GM12878 (cell line): ENCODE data around the gene EXOC7. TPM values are rescaled to one million over a fixed set of nuclear protein-coding genes. Genes with fewer than 3 reads are reported as not detected.

Experiments
- ATAC-seq: fragments of 200-7000 bp; cut with Tn5 transposase; 3 replicates; pipeline ENCODE4 v1.9.1; 2020; ENCODE audit warnings: mild to moderate bottlenecking, moderate library complexity
- BruUV-seq: library from RNA; stranded (reverse); fragments of 400-500 nt; replicated peaks from 2 replicates; lab custom pipeline; 2021; lab: Mats Ljungman, UMichigan
- CTCF ChIA-PET: fragments of 300-600 bp; sonication (Branson Sonifier 250); formaldehyde crosslinking; extraction: SDS; loops from one replicate; lab custom pipeline; 2021; ENCODE audit warnings: inconsistent platforms; lab: Yijun Ruan, JAX
- POLR2A ChIA-PET: fragments of 350-600 bp; formaldehyde crosslinking; extraction: SDS; loops from one replicate; lab custom pipeline; 2021; ENCODE audit warnings: inconsistent platforms; lab: Charles Lee
- RAD21 ChIA-PET: fragments of 300-600 bp; sonication (Branson Sonifier 250); formaldehyde crosslinking; loops from one replicate; lab custom pipeline; 2023; ENCODE audit warnings: antibody characterized with exemption; ENCODE audit not compliant: unreplicated experiment; lab: Charles Lee
- SMC1A ChIA-PET: fragments of 300-600 bp; sonication (Branson Sonifier 250); formaldehyde crosslinking; loops from one replicate; lab custom pipeline; 2023; ENCODE audit not compliant: unreplicated experiment, uncharacterized antibody; lab: Charles Lee
- DNase-seq: peaks from one replicate; pipeline ENCODE4 v3.0.0-alpha.2; 2011; ENCODE audit warnings: low read depth, low spot score
- FAIRE-seq: peaks from 3 replicates; lab custom pipeline; 2011; peaks lifted over from hg19 to GRCh38; lab: Jason Lieb, UNC
- H2AFZ ChIP-seq: 2 replicates; pipeline ENCODE4 v1.6.0; 2011; ENCODE audit warnings: low read depth, low read length, control low read depth; ENCODE audit not compliant: control insufficient read depth
- H3K27ac ChIP-seq: 2 replicates; pipeline ENCODE4 v1.5.1; 2011; ENCODE audit warnings: control low read depth; ENCODE audit not compliant: control insufficient read depth, insufficient read depth
- H3K27me3 ChIP-seq, 2 experiments: replicated peaks in 1 of 2; 2 replicates each; pipeline versions ENCODE4 v1.6.0 to v1.6.1; 2011; ENCODE audit warnings: low read length in 1 of 2; ENCODE audit not compliant: control insufficient read depth in 2 of 2, insufficient read depth in 2 of 2
- H3K36me3 ChIP-seq, 2 experiments: 2 replicates each; pipeline ENCODE4 v1.5.1; 2011; ENCODE audit warnings: low read length in 1 of 2; ENCODE audit not compliant: control insufficient read depth in 2 of 2, insufficient read depth in 2 of 2
- H3K4me1 ChIP-seq: 2 replicates; pipeline ENCODE4 v1.6.1; 2011; ENCODE audit warnings: mild to moderate bottlenecking, low read length, moderate library complexity, mixed read lengths; ENCODE audit not compliant: control insufficient read depth, insufficient read depth
- H3K4me2 ChIP-seq: 2 replicates; pipeline ENCODE4 v1.6.0; 2011; ENCODE audit warnings: control low read depth; ENCODE audit not compliant: control insufficient read depth, insufficient read depth
- H3K4me3 ChIP-seq: fragments of 200-600 bp; sonication (generic); 2 replicates; pipeline ENCODE4 v1.5.1; 2016
- H3K79me2 ChIP-seq: 2 replicates; pipeline ENCODE4 v1.6.0; 2011; ENCODE audit warnings: low read length; ENCODE audit not compliant: control insufficient read depth, insufficient read depth
- H3K9ac ChIP-seq: 2 replicates; pipeline ENCODE4 v1.8.0; 2011; ENCODE audit warnings: low read length, control low read depth, mixed read lengths; ENCODE audit not compliant: control insufficient read depth, insufficient read depth
- H3K9me3 ChIP-seq: replicated peaks from 3 replicates; pipeline ENCODE4 v1.5.1; 2011; ENCODE audit warnings: mild to moderate bottlenecking, low read length; ENCODE audit not compliant: control insufficient read depth, insufficient read depth
- H4K20me1 ChIP-seq: 2 replicates; pipeline ENCODE4 v1.6.0; 2011; ENCODE audit not compliant: control insufficient read depth, insufficient read depth
- EZH2 ChIP-seq: IDR thresholded peaks from 2 replicates; pipeline ENCODE4 v1.6.1; 2012; ENCODE audit warnings: low read depth, mild to moderate bottlenecking, control low read depth, inconsistent platforms, low read length, borderline replicate concordance; ENCODE audit not compliant: control insufficient read depth
- HDGF ChIP-seq: fragments of 450-650 bp; IDR thresholded peaks from 2 replicates; pipeline ENCODE4 v1.6.1; 2016; ENCODE audit warnings: antibody characterized with exemption
- HSF1 ChIP-seq: fragments of 150-350 bp; IDR thresholded peaks from 2 replicates; pipeline ENCODE4 v1.6.1; 2014; ENCODE audit warnings: mild to moderate bottlenecking, low read depth, low read length
- MTA3 ChIP-seq: IDR thresholded peaks from 2 replicates; pipeline ENCODE4 v1.6.1; 2012; ENCODE audit warnings: low read length, inconsistent platforms, borderline replicate concordance
- MYC ChIP-seq: IDR thresholded peaks from 2 replicates; pipeline ENCODE4 v1.6.1; 2011; ENCODE audit warnings: mild to moderate bottlenecking, low read length, moderate library complexity, inconsistent platforms; ENCODE audit not compliant: insufficient read depth, insufficient replicate concordance, insufficient read length, severe bottlenecking
- NFYA ChIP-seq: IDR thresholded peaks from 2 replicates; pipeline ENCODE4 v1.6.1; 2011; ENCODE audit warnings: low read depth, mild to moderate bottlenecking, low read length, improper control_type of control experiment, borderline replicate concordance
- PBX3 ChIP-seq: IDR thresholded peaks from 2 replicates; pipeline ENCODE4 v1.6.1; 2011; ENCODE audit warnings: mild to moderate bottlenecking, low read depth, low read length, moderate library complexity; ENCODE audit not compliant: insufficient replicate concordance
- SMAD1 ChIP-seq: fragments of 450-650 bp; IDR thresholded peaks from 2 replicates; pipeline ENCODE4 v1.6.1; 2018; ENCODE audit warnings: mild to moderate bottlenecking, low read depth; ENCODE audit not compliant: partially characterized antibody
- SREBF2 ChIP-seq: IDR thresholded peaks from 2 replicates; pipeline ENCODE4 v1.6.1; 2012; ENCODE audit warnings: mild to moderate bottlenecking, low read length
- STAT1 ChIP-seq: fragments of 450-650 bp; conservative IDR thresholded peaks from 2 replicates; pipeline ENCODE4 v1.6.1; 2014; ENCODE audit warnings: antibody characterized with exemption, mild to moderate bottlenecking
- TBL1XR1 ChIP-seq: IDR thresholded peaks from 2 replicates; pipeline ENCODE4 v1.6.1; 2012; ENCODE audit warnings: low read depth, low read length, improper control_type of control experiment
- ZNF592 ChIP-seq: fragments of 450-650 bp; IDR thresholded peaks from 2 replicates; pipeline ENCODE4 v1.6.1; 2017; ENCODE audit warnings: mild to moderate bottlenecking, moderate library complexity
- WGBS: methylation state at CpG from one replicate; pipeline ENCODE4 v1.1.6; 2016; ENCODE audit warnings: low lambda C conversion rate; ENCODE audit not compliant: insufficient replicate concordance, insufficient coverage; ENCODE audit errors: missing lambda C conversion rate; 5-methylcytosine and 5-hydroxymethylcytosine counted together
- in situ Hi-C: fragments of 300-500 bp; cut with MboI; formaldehyde crosslinking; loops from 9 replicates; pipeline ENCODE4 v1.14.3; 2018; ENCODE audit warnings: mixed read lengths
- intact Hi-C: fragments of 100-400 bp; cut with micrococcal nuclease; formaldehyde crosslinking; loops from one replicate; pipeline ENCODE4 v1.14.2; 2022; ENCODE audit not compliant: unreplicated experiment
- polyA plus RNA-seq, 11 experiments: library from polyadenylated mRNA; depleted of rRNA in 4 of 11; unstranded in 6 of 11; stranded (reverse) in 5 of 11; fragments of >200 nt; fragmentation: Nextera tagmentation in 4 of 11; fragmentation: Illumina TruSeq in 1 of 11; extraction: Ambion mirVana in 4 of 11; extraction: Trizol in 1 of 11; gene quantifications; 1 replicate in 1 of 11; 2 replicates in 10 of 11; pipeline versions ENCODE4 v1.2.1 to v1.2.3, GENCODE V29; 2011 to 2016; ENCODE audit warnings: inconsistent platforms in 2 of 11, missing spikeins in 2 of 11, low read depth in 1 of 11
- total RNA-seq, 4 experiments: library from RNA; depleted of rRNA in 3 of 4; stranded (reverse); fragments of >200 nt in 3 of 4; fragmentation: Illumina TruSeq in 1 of 4; extraction: Trizol in 1 of 4; gene quantifications; 2 replicates each; pipeline versions ENCODE4 v1.2.1 to v1.2.3, GENCODE V29; 2013 to 2021
- TF ChIP-seq, protein P1 (sequence below): IDR thresholded peaks from 2 replicates; pipeline ENCODE4 v1.6.1; 2012; ENCODE audit warnings: mild to moderate bottlenecking, low read depth, low read length

EXOC7 gene
- total and polyA plus RNA-seq, 10 of the 15 experiments (the other 5 are each of a cell fraction or from before 2014, with no cell fraction given), result 18.8 to 71.3 (median 48.2) TPM

GRCh38 chr17:76079535-76079955, 24.0 kb downstream of the EXOC7 start:
- FAIRE-seq (no peak), DNase-seq (no peak), ATAC-seq (no peak)
- Histone ChIP-seq H3K4me1 (no peaks in the 10 kb centered on the region), H3K27ac (no peak overlapping the region), H3K36me3 (peaks cover 1 to 3% of the 10 kb centered on the region in 2 experiments; a peak in 1 of 4 replicates), H3K27me3 (peaks cover 7 to 26% of the 10 kb centered on the region in 2 experiments; a peak in 3 of 4 replicates), H3K4me2 (no peak overlapping the region), H3K9ac (no peak overlapping the region), H2AFZ (no peak overlapping the region), H4K20me1 (no peaks in the 10 kb centered on the region), H3K79me2 (no peaks in the 10 kb centered on the region), H3K9me3 (no peaks in the 10 kb centered on the region), H3K4me3 (no peak overlapping the region)
- ChIA-PET POLR2A (interaction anchor here (0.6 kb wide), 1 partner anchor 279 kb away, joined by 5 read pairs; no protein-coding TSS in a partner anchor), RAD21 (no interaction called here), SMC1A (no interaction called here), CTCF (interaction anchor here (0.6 to 1.1 kb wide), 2 partner anchors 41 to 66 kb away, joined by 3 read pairs; no protein-coding TSS in a partner anchor)
- intact Hi-C loops (no loop called here), in situ Hi-C loops (no loop called here)
- no TSS peak for BruUV-seq
- WGBS, result 22% methylated on average over 9 of the region's 9 CpGs
- TF ChIP-seq MTA3 (no peak), PBX3 (no peak), SMAD1 (no peak), TBL1XR1 (no peak), MYC (no peak), ZNF592 (no peak), HSF1 (no peak), HDGF (no peak), NFYA (no peak), STAT1 (no peak), EZH2 (no peak), SREBF2 (no peak)
- TF ChIP-seq, protein P1, sequence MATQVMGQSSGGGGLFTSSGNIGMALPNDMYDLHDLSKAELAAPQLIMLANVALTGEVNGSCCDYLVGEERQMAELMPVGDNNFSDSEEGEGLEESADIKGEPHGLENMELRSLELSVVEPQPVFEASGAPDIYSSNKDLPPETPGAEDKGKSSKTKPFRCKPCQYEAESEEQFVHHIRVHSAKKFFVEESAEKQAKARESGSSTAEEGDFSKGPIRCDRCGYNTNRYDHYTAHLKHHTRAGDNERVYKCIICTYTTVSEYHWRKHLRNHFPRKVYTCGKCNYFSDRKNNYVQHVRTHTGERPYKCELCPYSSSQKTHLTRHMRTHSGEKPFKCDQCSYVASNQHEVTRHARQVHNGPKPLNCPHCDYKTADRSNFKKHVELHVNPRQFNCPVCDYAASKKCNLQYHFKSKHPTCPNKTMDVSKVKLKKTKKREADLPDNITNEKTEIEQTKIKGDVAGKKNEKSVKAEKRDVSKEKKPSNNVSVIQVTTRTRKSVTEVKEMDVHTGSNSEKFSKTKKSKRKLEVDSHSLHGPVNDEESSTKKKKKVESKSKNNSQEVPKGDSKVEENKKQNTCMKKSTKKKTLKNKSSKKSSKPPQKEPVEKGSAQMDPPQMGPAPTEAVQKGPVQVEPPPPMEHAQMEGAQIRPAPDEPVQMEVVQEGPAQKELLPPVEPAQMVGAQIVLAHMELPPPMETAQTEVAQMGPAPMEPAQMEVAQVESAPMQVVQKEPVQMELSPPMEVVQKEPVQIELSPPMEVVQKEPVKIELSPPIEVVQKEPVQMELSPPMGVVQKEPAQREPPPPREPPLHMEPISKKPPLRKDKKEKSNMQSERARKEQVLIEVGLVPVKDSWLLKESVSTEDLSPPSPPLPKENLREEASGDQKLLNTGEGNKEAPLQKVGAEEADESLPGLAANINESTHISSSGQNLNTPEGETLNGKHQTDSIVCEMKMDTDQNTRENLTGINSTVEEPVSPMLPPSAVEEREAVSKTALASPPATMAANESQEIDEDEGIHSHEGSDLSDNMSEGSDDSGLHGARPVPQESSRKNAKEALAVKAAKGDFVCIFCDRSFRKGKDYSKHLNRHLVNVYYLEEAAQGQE, result no peak
